MCF 10A (cell line): Measurements from ENCODE around the gene ERC2. TPM values are rescaled to one million over a fixed set of nuclear protein-coding genes. Genes with fewer than 3 reads are reported as not detected.
A peak's percentile ranks its signal among the peaks of the same experiment; 100 is the strongest.

Experiments
- BruUV-seq: library from RNA; stranded (reverse); fragments of 400-500 nt; replicated peaks from 2 replicates; lab custom pipeline; 2021; lab: Mats Ljungman, UMichigan
- CTCF ChIA-PET: fragments of 300-600 bp; sonication (Branson Sonifier 250); formaldehyde crosslinking; extraction: SDS; loops from one replicate; lab custom pipeline; 2021; ENCODE audit warnings: antibody characterized with exemption, inconsistent platforms; lab: Yijun Ruan, JAX
- POLR2A ChIA-PET: fragments of 300-600, 350-650 bp; sonication (Branson Sonifier 250); formaldehyde crosslinking; extraction: SDS; loops from one replicate; lab custom pipeline; 2020; ENCODE audit warnings: antibody characterized with exemption, inconsistent platforms; lab: Yijun Ruan, JAX
- DNase-seq: peaks from one replicate; pipeline ENCODE4 v3.0.0-alpha.2; 2018; ENCODE audit not compliant: unreplicated experiment
- H3K27ac Mint-ChIP-seq: one replicate; pipeline ENCODE4 v1.8.0; 2022; ENCODE audit warnings: mild to moderate bottlenecking, low read depth, mixed read lengths; ENCODE audit not compliant: unreplicated experiment
- H3K27me3 Mint-ChIP-seq: one replicate; pipeline ENCODE4 v1.8.0; 2022; ENCODE audit warnings: mixed read lengths; ENCODE audit not compliant: insufficient read depth, unreplicated experiment
- H3K36me3 Mint-ChIP-seq: one replicate; pipeline ENCODE4 v1.8.0; 2022; ENCODE audit warnings: mild to moderate bottlenecking, moderate library complexity, mixed read lengths; ENCODE audit not compliant: insufficient read depth, unreplicated experiment
- H3K4me1 Mint-ChIP-seq: one replicate; pipeline ENCODE4 v1.8.0; 2022; ENCODE audit warnings: mixed read lengths; ENCODE audit not compliant: insufficient read depth, unreplicated experiment
- H3K4me3 Mint-ChIP-seq: one replicate; pipeline ENCODE4 v1.8.0; 2022; ENCODE audit warnings: mild to moderate bottlenecking, moderate library complexity, mixed read lengths; ENCODE audit not compliant: unreplicated experiment
- H3K9me3 Mint-ChIP-seq: one replicate; pipeline ENCODE4 v1.8.0; 2022; ENCODE audit warnings: mixed read lengths; ENCODE audit not compliant: unreplicated experiment
- CTCF ChIP-seq: fragments of 200-600 bp; IDR thresholded peaks from one replicate; pipeline ENCODE4 v1.8.0; 2022; ENCODE audit warnings: antibody characterized with exemption, mild to moderate bottlenecking; ENCODE audit not compliant: unreplicated experiment
- intact Hi-C: fragments of 100-400 bp; cut with micrococcal nuclease; formaldehyde crosslinking; loops from 2 replicates; pipeline ENCODE4 v1.14.1; 2022
- total RNA-seq: library from RNA; stranded (reverse); gene quantifications from 2 replicates; pipeline ENCODE4 v1.2.3, GENCODE V29; 2022

The ERC2 gene
- total RNA-seq, 1 experiment from 2014 or later: 0.42 TPM

- BruUV-seq: no TSS peak
- Mint-ChIP-seq H3K9me3 (no peaks in the 10 kb centered on the region), H3K27me3 (no peaks in the 10 kb centered on the region), H3K4me3 (peak overlapping the region; percentile 17), H3K4me1 (peaks cover 20% of the 10 kb centered on the region), H3K36me3 (no peaks in the 10 kb centered on the region), H3K27ac (peak overlapping the region; percentile 89)
- intact Hi-C loops: loop anchor here (10.0 kb wide), 1 partner anchor 249 kb away; no protein-coding TSS in a partner anchor
- POLR2A ChIA-PET: interaction anchor here (0.6 to 1.3 kb wide), 2 partner anchors 37 to 72 kb away, joined by 3 to 4 read pairs; no protein-coding TSS in a partner anchor
- peak; percentile 90 for DNase-seq
- CTCF ChIA-PET: interaction anchor here (0.6 to 1.4 kb wide), 4 partner anchors 11 to 172 kb away, joined by 3 to 6 read pairs (median 4); no protein-coding TSS in a partner anchor
- peak; percentile 25 for TF ChIP-seq CTCF
Observed at GRCh38 chr3:55885721-55886120, 582.5 kb downstream of the ERC2 start.

- H3K27ac Mint-ChIP-seq: peak overlapping the region; percentile 89
- no TSS peak for BruUV-seq
- no peak for TF ChIP-seq CTCF
- H3K4me3 Mint-ChIP-seq: no peak overlapping the region
- ChIA-PET CTCF (interaction anchor here (0.6 to 1.4 kb wide), 7 partner anchors 10 to 192 kb away, joined by 3 to 6 read pairs (median 4); no protein-coding TSS in a partner anchor), POLR2A (interaction anchor here (0.6 to 0.9 kb wide), 3 partner anchors 38 to 398 kb away, joined by 3 read pairs; no protein-coding TSS in a partner anchor)
- H3K36me3 Mint-ChIP-seq: no peaks in the 10 kb centered on the region
- no peaks in the 10 kb centered on the region for H3K27me3 Mint-ChIP-seq
- intact Hi-C loops: loop anchor here (10.0 kb wide), 1 partner anchor 250 kb away; no protein-coding TSS in a partner anchor
- no peaks in the 10 kb centered on the region for H3K9me3 Mint-ChIP-seq
- H3K4me1 Mint-ChIP-seq: peaks cover 25% of the 10 kb centered on the region
- peak; percentile 86 for DNase-seq
Observed at GRCh38 chr3:55884491-55885285, 583.6 kb downstream of the ERC2 start.

GRCh38 chr3:55884066-55884465 lies 584.2 kb downstream of the ERC2 start:
- H3K4me3 Mint-ChIP-seq: no peak overlapping the region
- POLR2A ChIA-PET: interaction anchor here (0.6 to 0.9 kb wide), 2 partner anchors 70 to 398 kb away, joined by 3 read pairs; no protein-coding TSS in a partner anchor
- CTCF ChIA-PET: interaction anchor here (0.6 to 0.8 kb wide), 8 partner anchors 9 to 1053 kb away, joined by 3 to 4 read pairs (median 4); no protein-coding TSS in a partner anchor
- intact Hi-C loops: loop anchor here (10.0 kb wide), 1 partner anchor 251 kb away; no protein-coding TSS in a partner anchor
- no peaks in the 10 kb centered on the region for H3K36me3 Mint-ChIP-seq
- DNase-seq: peak; percentile 57
- TF ChIP-seq CTCF: no peak
- peaks cover 31% of the 10 kb centered on the region for H3K4me1 Mint-ChIP-seq
- no TSS peak for BruUV-seq
- no peaks in the 10 kb centered on the region for H3K9me3 Mint-ChIP-seq
- H3K27ac Mint-ChIP-seq: peak overlapping the region; percentile 89
- no peaks in the 10 kb centered on the region for H3K27me3 Mint-ChIP-seq

- intact Hi-C loops: loop anchor here (10.0 kb wide), 1 partner anchor 253 kb away; no protein-coding TSS in a partner anchor
- no peak overlapping the region for H3K4me3 Mint-ChIP-seq
- H3K27me3 Mint-ChIP-seq: no peaks in the 10 kb centered on the region
- H3K27ac Mint-ChIP-seq: no peak overlapping the region
- H3K4me1 Mint-ChIP-seq: peaks cover 31% of the 10 kb centered on the region
- TF ChIP-seq CTCF: no peak
- BruUV-seq: no TSS peak
- no peaks in the 10 kb centered on the region for H3K9me3 Mint-ChIP-seq
- ChIA-PET CTCF (interaction anchor here (0.8 kb wide), 1 partner anchor 257 kb away, joined by 3 read pairs; no protein-coding TSS in a partner anchor), POLR2A (interaction anchor here (0.6 kb wide), 2 partner anchors 286 to 459 kb away, joined by 3 to 4 read pairs; no protein-coding TSS in a partner anchor)
- DNase-seq: no peak
- H3K36me3 Mint-ChIP-seq: no peaks in the 10 kb centered on the region
Observed at GRCh38 chr3:55882006-55882405, 586.3 kb downstream of the ERC2 start.
